Measurements from ENCODE around the gene PMAIP1.

DNA sequence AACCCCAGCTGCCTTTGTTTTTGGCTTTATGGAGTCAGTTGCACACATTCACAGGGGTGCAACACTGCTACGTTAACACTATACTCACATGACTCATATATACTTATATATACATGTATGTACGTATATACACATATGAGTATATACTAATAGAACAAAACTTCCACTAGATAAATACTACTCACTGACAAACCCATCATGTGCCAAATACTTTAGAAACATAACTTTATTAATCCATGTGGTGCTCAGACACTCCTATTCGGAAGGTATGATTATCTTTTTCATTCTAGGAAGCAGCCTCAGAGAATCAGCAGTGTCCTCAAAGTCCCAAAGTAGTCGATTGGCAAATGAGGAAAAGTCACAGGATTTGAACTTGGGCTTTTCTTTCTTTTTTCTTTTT, 7.9 kb downstream of the PMAIP1 start:
- TF ChIP-seq, protein P1, sequence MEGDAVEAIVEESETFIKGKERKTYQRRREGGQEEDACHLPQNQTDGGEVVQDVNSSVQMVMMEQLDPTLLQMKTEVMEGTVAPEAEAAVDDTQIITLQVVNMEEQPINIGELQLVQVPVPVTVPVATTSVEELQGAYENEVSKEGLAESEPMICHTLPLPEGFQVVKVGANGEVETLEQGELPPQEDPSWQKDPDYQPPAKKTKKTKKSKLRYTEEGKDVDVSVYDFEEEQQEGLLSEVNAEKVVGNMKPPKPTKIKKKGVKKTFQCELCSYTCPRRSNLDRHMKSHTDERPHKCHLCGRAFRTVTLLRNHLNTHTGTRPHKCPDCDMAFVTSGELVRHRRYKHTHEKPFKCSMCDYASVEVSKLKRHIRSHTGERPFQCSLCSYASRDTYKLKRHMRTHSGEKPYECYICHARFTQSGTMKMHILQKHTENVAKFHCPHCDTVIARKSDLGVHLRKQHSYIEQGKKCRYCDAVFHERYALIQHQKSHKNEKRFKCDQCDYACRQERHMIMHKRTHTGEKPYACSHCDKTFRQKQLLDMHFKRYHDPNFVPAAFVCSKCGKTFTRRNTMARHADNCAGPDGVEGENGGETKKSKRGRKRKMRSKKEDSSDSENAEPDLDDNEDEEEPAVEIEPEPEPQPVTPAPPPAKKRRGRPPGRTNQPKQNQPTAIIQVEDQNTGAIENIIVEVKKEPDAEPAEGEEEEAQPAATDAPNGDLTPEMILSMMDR (IDR thresholded peaks at IDR 0.05): no peak
- no peak for TF ChIP-seq POLR2A (IDR thresholded peaks at IDR 0.05)
